ENCODE data around the gene MT1F.
"Not testable (repeated sequence)": the region's sequence is repeated elsewhere in the genome, so short reads cannot be mapped to it uniquely, and the experiment has no call there.

The MT1F gene

GRCh38 chr16:56645838-56646237 lies 11.9 kb upstream of the MT1F start:
- DNase-seq = no peak

- DNase-seq = no peak
Observed at GRCh38 chr16:56647641-56648431, 9.9 kb upstream of the MT1F start.

- DNase-seq = no peak
Observed at GRCh38 chr16:56649271-56649670, 8.5 kb upstream of the MT1F start.

GRCh38 chr16:56649820-56650219 lies 7.9 kb upstream of the MT1F start:
- no peak for DNase-seq

- DNase-seq = no peak
Observed at GRCh38 chr16:56651586-56651985, 6.2 kb upstream of the MT1F start, which contains the start of gene MT1B. TSS of gene MT1B (plus strand) at chr16:56651886. CDS start at chr16:56651954, 68 bp downstream.

- no peak for DNase-seq
Observed at GRCh38 chr16:56652600-56652999, 5.2 kb upstream of the MT1F start.

GRCh38 chr16:56653218-56653617 lies 4.5 kb upstream of the MT1F start:
- DNase-seq = no peak

- DNase-seq = no peak
Observed at GRCh38 chr16:56658327-56658875, 642 bp downstream of the MT1F start.

- DNase-seq = no peak
Observed at GRCh38 chr16:56662357-56663354, 4.9 kb downstream of the MT1F start.

GRCh38 chr16:56664506-56664905 lies 6.7 kb downstream of the MT1F start:
- DNase-seq = no peak

- DNase-seq = not testable (repeated sequence)
Observed at GRCh38 chr16:56665286-56666261, 7.8 kb downstream of the MT1F start.

- no peak for DNase-seq
Observed at GRCh38 chr16:56667581-56668571, 10.1 kb downstream of the MT1F start, which contains the start of gene MT1G. TSS of gene MT1G (minus strand) at chr16:56668065. CDS start at chr16:56667993, 72 bp downstream.

GRCh38 chr16:56669005-56669839 lies 11.5 kb downstream of the MT1F start, which contains the start of gene MT1H:
TSS of gene MT1H (plus strand) at chr16:56669814. CDS start at chr16:56669885, 71 bp downstream.
- no peak for DNase-seq

- no peak for DNase-seq
Observed at GRCh38 chr16:56669840-56670619, 12.3 kb downstream of the MT1F start.

GRCh38 chr16:56670620-56670934 lies 12.8 kb downstream of the MT1F start:
- no peak for DNase-seq

- DNase-seq = not testable (repeated sequence)
Observed at GRCh38 chr16:56671691-56672090, 13.9 kb downstream of the MT1F start.

- not testable (repeated sequence) for DNase-seq
Observed at GRCh38 chr16:56672171-56672570, 14.4 kb downstream of the MT1F start.

GRCh38 chr16:56672761-56673536 lies 15.2 kb downstream of the MT1F start:
- no peak for DNase-seq

Data from activated naive CD4-positive, alpha-beta T cell (primary cell).